IMR-90 (cell line): Measurements from ENCODE around the gene EFNB2. TPM values are rescaled to one million over a fixed set of nuclear protein-coding genes. Genes with fewer than 3 reads are reported as not detected.

ENCODE experiments used
- ATAC-seq: fragments of 200-7000 bp; cut with Tn5 transposase; 2 replicates; pipeline ENCODE4 v1.9.1; 2020; ENCODE audit warnings: low read depth, mild to moderate bottlenecking, moderate library complexity
- BruUV-seq: library from RNA; stranded (reverse); fragments of 400-500 nt; replicated peaks from 2 replicates; lab custom pipeline; 2021; lab: Mats Ljungman, UMichigan
- CTCF ChIA-PET: fragments of 300-600 bp; formaldehyde crosslinking; extraction: SDS; loops from one replicate; lab custom pipeline; 2021; ENCODE audit warnings: antibody characterized with exemption; lab: Yijun Ruan, JAX
- POLR2A ChIA-PET: fragments of 300-600 bp; sonication (Branson Sonifier 250); formaldehyde crosslinking; loops from one replicate; lab custom pipeline; 2022; ENCODE audit warnings: antibody characterized with exemption; ENCODE audit not compliant: unreplicated experiment; lab: Charles Lee
- DNase-seq: peaks from one replicate; pipeline ENCODE4 v3.0.0; 2013
- H2AFZ ChIP-seq: replicated peaks from 2 replicates; pipeline ENCODE3; 2013; ENCODE audit warnings: low read length, mild to moderate bottlenecking; ENCODE audit not compliant: poor library complexity
- H2AK5ac ChIP-seq: 2 replicates; pipeline ENCODE4 v1.6.1; 2013; ENCODE audit warnings: low read depth, low read length, inconsistent platforms
- H2AK9ac ChIP-seq: replicated peaks from 2 replicates; pipeline ENCODE3; 2013; ENCODE audit warnings: mild to moderate bottlenecking, low read depth, low read length, moderate library complexity; ENCODE audit not compliant: poor library complexity
- H2BK120ac ChIP-seq: 2 replicates; pipeline ENCODE4 v1.6.1; 2013; ENCODE audit warnings: low read depth, low read length, inconsistent platforms
- H2BK15ac ChIP-seq: 3 replicates; pipeline ENCODE4 v1.6.1; 2013; ENCODE audit warnings: low read depth, low read length, inconsistent platforms
- H2BK20ac ChIP-seq: 2 replicates; pipeline ENCODE4 v1.6.1; 2013; ENCODE audit warnings: low read depth, mild to moderate bottlenecking, inconsistent platforms, low read length, moderate library complexity
- H2BK5ac ChIP-seq: 2 replicates; pipeline ENCODE4 v1.6.1; 2013; ENCODE audit warnings: mild to moderate bottlenecking, low read depth, low read length, inconsistent platforms; ENCODE audit not compliant: poor library complexity, severe bottlenecking
- H3K14ac ChIP-seq: replicated peaks from 2 replicates; pipeline ENCODE4 v1.6.1; 2013; ENCODE audit warnings: low read depth, low read length, inconsistent platforms
- H3K18ac ChIP-seq: 2 replicates; pipeline ENCODE4 v1.6.1; 2013; ENCODE audit warnings: low read depth, low read length, control low read depth
- H3K23ac ChIP-seq: 2 replicates; pipeline ENCODE4 v1.6.1; 2013; ENCODE audit warnings: low read depth, low read length, inconsistent platforms
- H3K27ac ChIP-seq: 2 replicates; pipeline ENCODE4 v1.5.1; 2013; ENCODE audit warnings: mild to moderate bottlenecking, control low read depth, low read length; ENCODE audit not compliant: insufficient read depth
- H3K27me3 ChIP-seq: 2 replicates; pipeline ENCODE4 v1.6.1; 2013; ENCODE audit warnings: low read length; ENCODE audit not compliant: control insufficient read depth, insufficient read depth
- H3K36me3 ChIP-seq: 2 replicates; pipeline ENCODE4 v1.6.1; 2013; ENCODE audit warnings: low read length, mixed read lengths; ENCODE audit not compliant: control insufficient read depth, insufficient read depth
- H3K4ac ChIP-seq: 2 replicates; pipeline ENCODE4 v1.6.1; 2013; ENCODE audit warnings: low read depth, low read length, inconsistent platforms
- H3K4me1 ChIP-seq: 2 replicates; pipeline ENCODE4 v1.6.1; 2013; ENCODE audit warnings: low read length, mixed read lengths; ENCODE audit not compliant: control insufficient read depth, insufficient read depth
- H3K4me2 ChIP-seq: 2 replicates; pipeline ENCODE4 v1.6.1; 2013; ENCODE audit warnings: low read depth, mild to moderate bottlenecking, control low read depth, low read length, moderate library complexity
- H3K4me3 ChIP-seq: 2 replicates; pipeline ENCODE4 v1.5.1; 2013; ENCODE audit warnings: low read depth, mild to moderate bottlenecking, control low read depth, low read length, moderate library complexity; ENCODE audit not compliant: insufficient read depth
- H3K56ac ChIP-seq: 2 replicates; pipeline ENCODE4 v1.6.1; 2013; ENCODE audit warnings: low read length, inconsistent platforms; ENCODE audit not compliant: insufficient read depth; ENCODE audit errors: extremely low read depth
- H3K79me1 ChIP-seq, 2 experiments: 2 replicates each; pipeline ENCODE4 v1.6.1; 2013; ENCODE audit warnings: low read length in 2 of 2, inconsistent platforms in 1 of 2, low read depth in 1 of 2
- H3K9ac ChIP-seq: 2 replicates; pipeline ENCODE4 v1.6.1; 2013; ENCODE audit warnings: low read depth, low read length, control low read depth
- H3K9me1 ChIP-seq: 2 replicates; pipeline ENCODE4 v1.6.1; 2013; ENCODE audit warnings: low read length, inconsistent platforms; ENCODE audit not compliant: insufficient read depth
- H3K9me3 ChIP-seq: 2 replicates; pipeline ENCODE4 v1.6.1; 2013; ENCODE audit warnings: low read length; ENCODE audit not compliant: control insufficient read depth, insufficient read depth
- H4K20me1 ChIP-seq: 2 replicates; pipeline ENCODE4 v1.6.1; 2013; ENCODE audit warnings: low read length, inconsistent platforms; ENCODE audit not compliant: insufficient read depth
- H4K5ac ChIP-seq: 2 replicates; pipeline ENCODE4 v1.6.1; 2013; ENCODE audit warnings: mild to moderate bottlenecking, low read depth, low read length, control low read depth
- H4K8ac ChIP-seq, 2 experiments: 2 replicates each; pipeline ENCODE4 v1.6.1; 2013; ENCODE audit warnings: low read depth in 2 of 2, low read length in 2 of 2, control low read depth in 1 of 2, inconsistent platforms in 1 of 2
- H4K91ac ChIP-seq: 2 replicates; pipeline ENCODE4 v1.6.1; 2013; ENCODE audit warnings: low read depth, low read length, inconsistent platforms; ENCODE audit not compliant: insufficient read depth
- CTCF ChIP-seq: conservative IDR thresholded peaks from 2 replicates; pipeline ENCODE4 v1.5.1; 2012; ENCODE audit warnings: mild to moderate bottlenecking, low read depth, low read length, improper control_type of control experiment
- MAFK ChIP-seq: IDR thresholded peaks from 2 replicates; pipeline ENCODE4 v1.6.1; 2012; ENCODE audit warnings: low read depth, low read length, improper control_type of control experiment
- WGBS, 2 experiments: methylation state at CpG; one replicate each; pipeline versions ENCODE4 v1.1.5 to v1.1.7; 2013; ENCODE audit warnings: missing lambda C conversion rate in 2 of 2; ENCODE audit not compliant: insufficient read length in 1 of 2; ENCODE audit errors: extremely low coverage in 2 of 2; 5-methylcytosine and 5-hydroxymethylcytosine counted together
- dilution Hi-C: fragments of 300-500 bp; cut with HindIII; formaldehyde crosslinking; loops from one replicate; pipeline ENCODE4 v1.14.3; 2018; ENCODE audit warnings: low sequenced_read_pairs; ENCODE audit not compliant: unreplicated experiment
- in situ Hi-C: fragments of 300-500 bp; cut with MboI; formaldehyde crosslinking; loops from 3 replicates; pipeline ENCODE4 v1.14.3; 2019; ENCODE audit warnings: low sequenced_read_pairs, inconsistent platforms, mixed read lengths
- intact Hi-C: fragments of 100-400 bp; cut with micrococcal nuclease; formaldehyde crosslinking; loops from 2 replicates; pipeline ENCODE4 v1.10.0; 2022
- polyA plus RNA-seq, 3 experiments: library from polyadenylated mRNA; depleted of rRNA; stranded (reverse); fragments of >200 nt; gene quantifications; 2 replicates each; pipeline ENCODE4 v1.2.3, GENCODE V29; 2012; ENCODE audit warnings: low replicate concordance in 1 of 3
- total RNA-seq: library from RNA; depleted of rRNA; stranded (reverse); fragments of >200 nt; gene quantifications from 2 replicates; pipeline ENCODE4 v1.2.3, GENCODE V29; 2012

EFNB2 gene
- total and polyA plus RNA-seq, 2 of the 4 experiments (the other 2 are of a cell fraction), result 5.4 to 6.0 TPM

GRCh38 chr13:106550570-106551135 lies 15.2 kb upstream of the EFNB2 start:
- Histone ChIP-seq H3K56ac (no peak overlapping the region), H3K4me1 (peaks cover 6% of the 10 kb centered on the region), H3K79me1 (peaks cover 13 to 50% of the 10 kb centered on the region in 2 experiments), H3K9me3 (no peaks in the 10 kb centered on the region), H4K8ac (no peak overlapping the region), H2AK5ac (no peak overlapping the region), H4K91ac (no peak overlapping the region), H3K9me1 (peaks cover 9% of the 10 kb centered on the region), H3K36me3 (peaks cover 24% of the 10 kb centered on the region), H2BK15ac (no peak overlapping the region), H3K4me3 (no peak overlapping the region), H2BK5ac (no peak overlapping the region), H3K18ac (no peak overlapping the region), H3K9ac (no peak overlapping the region), H3K27ac (no peak overlapping the region), H2BK20ac (no peak overlapping the region), H2AK9ac (no peak overlapping the region), H3K4ac (no peak overlapping the region), H4K20me1 (peaks cover 38% of the 10 kb centered on the region), H3K27me3 (no peaks in the 10 kb centered on the region), H3K14ac (no peak overlapping the region), H3K4me2 (no peak overlapping the region), H4K5ac (no peak overlapping the region), H2BK120ac (no peak overlapping the region), H3K23ac (no peak overlapping the region), H2AFZ (no peak overlapping the region)
- dilution Hi-C loops (no loop called here), intact Hi-C loops (no loop called here), in situ Hi-C loops (loop anchor here (10.0 kb wide), 1 partner anchor 574 kb away; no protein-coding TSS in a partner anchor)
- DNase-seq (no peak), ATAC-seq (no peak)
- no TSS peak for BruUV-seq
- CTCF ChIA-PET, result no interaction called here
- TF ChIP-seq MAFK (peak; percentile 82), CTCF (no peak)
- WGBS, 2 experiments, result 92% methylated on average over 4 of the region's 4 CpGs; no CpG with 5 or more reads in 1 of the 2 experiments
- POLR2A ChIA-PET, result interaction anchor here (0.8 kb wide), 1 partner anchor 16 kb away, joined by 4 read pairs; no protein-coding TSS in a partner anchor
